Measurements from ENCODE around the gene DNAJC10. TPM values are rescaled to one million over a fixed set of nuclear protein-coding genes. Genes with fewer than 3 reads are reported as not detected.

DNAJC10 gene
- 10 to 100 TPM; 55.7 to 55.9 TPM for total RNA-seq

DNA sequence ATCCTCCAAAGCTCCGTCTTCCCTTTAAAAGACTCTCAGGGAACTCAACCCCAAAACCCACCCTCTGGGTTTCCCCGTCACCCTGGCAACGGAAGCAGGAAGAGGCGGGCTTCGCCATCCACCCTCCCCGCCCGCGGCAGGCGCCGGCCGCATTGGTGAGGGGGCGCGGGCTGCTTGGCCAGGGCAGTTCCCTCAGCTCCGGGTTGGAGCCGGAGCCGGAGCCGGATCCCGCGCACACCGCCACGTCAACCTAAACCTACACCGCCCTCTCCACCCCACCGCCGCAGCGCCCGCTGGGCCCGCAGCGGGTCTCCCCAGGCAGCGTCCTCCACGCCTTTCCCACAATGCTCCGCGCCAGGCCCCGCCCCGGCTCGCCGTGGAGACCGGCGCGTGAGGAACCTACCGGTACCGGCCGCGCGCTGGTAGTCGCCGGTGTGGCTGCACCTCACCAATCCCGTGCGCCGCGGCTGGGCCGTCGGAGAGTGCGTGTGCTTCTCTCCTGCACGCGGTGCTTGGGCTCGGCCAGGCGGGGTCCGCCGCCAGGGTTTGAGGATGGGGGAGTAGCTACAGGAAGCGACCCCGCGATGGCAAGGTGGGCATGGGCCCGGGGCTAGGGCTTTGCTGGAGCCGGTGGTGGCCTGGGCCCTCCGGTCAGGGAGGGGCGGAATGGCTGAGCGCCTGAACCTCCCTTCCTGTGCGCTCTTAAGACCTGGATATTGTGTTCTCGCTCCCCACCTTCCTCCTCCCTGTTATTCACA is at the start of gene DNAJC10:
DNAJC10 (plus strand) TSS at position 366 of the 758 bp plus-strand sequence. CDS start 1,830 bp downstream, outside the sequence.

Small RNA genes lying within 50 kb of the gene (small RNA-seq; reads per million reads assigned to genes)
- 0 reads per million in 2 donors for gene RF00019

Other genes with a start within 250 kb of the DNAJC10 start
- under 1 TPM; 0.33 to 0.34 TPM for gene FRZB, start 150.4 kb downstream of the DNAJC10 start, total RNA-seq